Natural killer cell (primary cell): ENCODE measurements around the gene GEN1. TPM values are rescaled to one million over a fixed set of nuclear protein-coding genes. Genes with fewer than 3 reads are reported as not detected.

Experiments used
- ATAC-seq, 3 donors: fragments of 150-1000 bp in 2 of 3; fragments of 200-7000 bp in 1 of 3; cut with Tn5 transposase; 1 replicate in 1 of 3; 2 replicates in 2 of 3; pipeline ENCODE4 v1.10.0; 2021; ENCODE audit warnings: mild to moderate bottlenecking in 2 of 3, moderate library complexity in 2 of 3
- DNase-seq, 2 donors: peaks; one replicate each; pipeline versions ENCODE4 v3.0.0 to v3.0.0-alpha.2; 2013 to 2021; ENCODE audit warnings: mixed read lengths in 1 of 2
- H3K27ac ChIP-seq: one replicate; pipeline ENCODE4 v1.5.1; 2013; ENCODE audit warnings: mild to moderate bottlenecking, low read length
- H3K27me3 ChIP-seq: one replicate; pipeline ENCODE4 v1.6.1; 2013; ENCODE audit warnings: low read length; ENCODE audit not compliant: control insufficient read depth, insufficient read depth
- H3K36me3 ChIP-seq: one replicate; pipeline ENCODE4 v1.6.1; 2013; ENCODE audit warnings: low read length; ENCODE audit not compliant: control insufficient read depth, insufficient read depth
- H3K4me1 ChIP-seq: one replicate; pipeline ENCODE4 v1.6.1; 2013; ENCODE audit warnings: low read length; ENCODE audit not compliant: control insufficient read depth, insufficient read depth
- H3K4me3 ChIP-seq: one replicate; pipeline ENCODE4 v1.5.1; 2013; ENCODE audit warnings: low read length
- H3K9me3 ChIP-seq: one replicate; pipeline ENCODE4 v1.6.1; 2013; ENCODE audit warnings: low read length; ENCODE audit not compliant: control insufficient read depth, insufficient read depth
- H3K27ac Mint-ChIP-seq, 2 donors: one replicate each; pipeline ENCODE4 v1.8.0; 2022; ENCODE audit warnings: mild to moderate bottlenecking in 2 of 2, mixed read lengths in 2 of 2, moderate library complexity in 1 of 2
- H3K27me3 Mint-ChIP-seq, 2 donors: one replicate each; pipeline ENCODE4 v1.8.0; 2022; ENCODE audit warnings: low read depth in 2 of 2, mixed read lengths in 2 of 2
- H3K36me3 Mint-ChIP-seq: one replicate; pipeline ENCODE4 v1.8.0; 2022; ENCODE audit warnings: mixed read lengths
- H3K4me1 Mint-ChIP-seq, 2 donors: one replicate each; pipeline ENCODE4 v1.8.0; 2022; ENCODE audit warnings: mixed read lengths in 2 of 2
- H3K4me3 Mint-ChIP-seq: one replicate; pipeline ENCODE4 v1.8.0; 2022; ENCODE audit warnings: mild to moderate bottlenecking, moderate library complexity, mixed read lengths
- H3K9me3 Mint-ChIP-seq, 2 donors: one replicate each; pipeline ENCODE4 v1.8.0; 2022; ENCODE audit warnings: mixed read lengths in 2 of 2
- WGBS: methylation state at CpG from one replicate; pipeline ENCODE4 v1.1.7; 2013; ENCODE audit warnings: missing lambda C conversion rate; ENCODE audit not compliant: insufficient coverage; 5-methylcytosine and 5-hydroxymethylcytosine counted together
- intact Hi-C: fragments of 100-400 bp; cut with micrococcal nuclease; formaldehyde crosslinking; loops from one replicate; pipeline ENCODE4 v1.14.2; 2022
- total RNA-seq, 4 donors: library from RNA; stranded (reverse); fragments of 120-200 nt in 1 of 4; gene quantifications; one replicate each; pipeline versions ENCODE4 v1.2.3 to v1.2.4, GENCODE V29; 2013 to 2022
- TF ChIP-seq, protein P1 (sequence below): fragments of 200-600 bp; IDR thresholded peaks from one replicate; pipeline ENCODE4 v1.8.0; 2022; ENCODE audit warnings: antibody characterized with exemption

The GEN1 gene
- total RNA-seq, 3 donors from 2014 or later (not counting 1 experiment from before 2014, with no cell fraction given) = 11.1 to 19.0 (median 17.3) TPM

DNA sequence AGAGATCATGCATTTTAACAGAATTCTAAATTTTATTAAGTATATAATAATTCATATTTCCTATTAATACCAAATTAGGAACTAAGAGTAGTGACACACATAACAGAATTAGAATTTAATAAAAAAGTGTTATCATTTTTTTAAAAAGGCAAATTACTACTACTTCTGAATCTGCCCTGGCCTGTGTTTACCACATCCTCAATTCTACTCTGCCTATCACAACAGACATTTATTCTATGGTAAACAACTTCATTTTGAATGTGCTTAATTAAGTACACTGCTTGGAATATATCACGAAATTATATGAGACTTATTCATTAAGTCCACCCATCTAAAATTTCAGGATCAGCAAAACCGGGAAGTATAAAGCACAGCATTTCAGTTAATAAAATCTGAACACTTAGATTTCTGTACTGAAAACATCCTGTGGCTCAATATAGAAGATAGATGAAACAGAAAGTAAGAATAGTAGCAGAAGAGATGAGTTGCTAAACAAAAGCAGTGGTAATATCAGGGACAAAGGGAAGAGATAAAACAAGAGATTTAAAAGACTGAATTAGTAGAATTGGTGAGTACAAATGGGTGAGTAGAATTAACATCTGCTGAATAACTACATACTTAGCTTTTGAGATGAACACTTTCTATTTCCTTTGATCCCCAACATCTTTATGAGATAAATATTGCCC lies 4.0 kb upstream of the GEN1 start:
- H3K36me3 ChIP-seq = no peaks in the 10 kb centered on the region
- DNase-seq = peak in 1 of 2 donors; percentile 5
- peaks cover 7% of the 10 kb centered on the region for H3K4me1 ChIP-seq
- no CpG with 5 or more reads among the region's 2 CpGs for WGBS
- no peaks in the 10 kb centered on the region for H3K9me3 Mint-ChIP-seq
- no peak for ATAC-seq
- H3K9me3 ChIP-seq = no peaks in the 10 kb centered on the region
- H3K27ac Mint-ChIP-seq = peak overlapping the region; percentile 12 to 71
- no peaks in the 10 kb centered on the region for H3K36me3 Mint-ChIP-seq
- peaks cover 21 to 33% of the 10 kb centered on the region in 2 donors for H3K4me1 Mint-ChIP-seq
- intact Hi-C loops = no loop called here
- H3K27me3 Mint-ChIP-seq = no peaks in the 10 kb centered on the region
- no peaks in the 10 kb centered on the region for H3K27me3 ChIP-seq
- H3K27ac ChIP-seq = no peak overlapping the region
- H3K4me3 ChIP-seq = no peak overlapping the region
- no peak overlapping the region for H3K4me3 Mint-ChIP-seq
- TF ChIP-seq, protein P1, sequence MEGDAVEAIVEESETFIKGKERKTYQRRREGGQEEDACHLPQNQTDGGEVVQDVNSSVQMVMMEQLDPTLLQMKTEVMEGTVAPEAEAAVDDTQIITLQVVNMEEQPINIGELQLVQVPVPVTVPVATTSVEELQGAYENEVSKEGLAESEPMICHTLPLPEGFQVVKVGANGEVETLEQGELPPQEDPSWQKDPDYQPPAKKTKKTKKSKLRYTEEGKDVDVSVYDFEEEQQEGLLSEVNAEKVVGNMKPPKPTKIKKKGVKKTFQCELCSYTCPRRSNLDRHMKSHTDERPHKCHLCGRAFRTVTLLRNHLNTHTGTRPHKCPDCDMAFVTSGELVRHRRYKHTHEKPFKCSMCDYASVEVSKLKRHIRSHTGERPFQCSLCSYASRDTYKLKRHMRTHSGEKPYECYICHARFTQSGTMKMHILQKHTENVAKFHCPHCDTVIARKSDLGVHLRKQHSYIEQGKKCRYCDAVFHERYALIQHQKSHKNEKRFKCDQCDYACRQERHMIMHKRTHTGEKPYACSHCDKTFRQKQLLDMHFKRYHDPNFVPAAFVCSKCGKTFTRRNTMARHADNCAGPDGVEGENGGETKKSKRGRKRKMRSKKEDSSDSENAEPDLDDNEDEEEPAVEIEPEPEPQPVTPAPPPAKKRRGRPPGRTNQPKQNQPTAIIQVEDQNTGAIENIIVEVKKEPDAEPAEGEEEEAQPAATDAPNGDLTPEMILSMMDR = no peak

DNA sequence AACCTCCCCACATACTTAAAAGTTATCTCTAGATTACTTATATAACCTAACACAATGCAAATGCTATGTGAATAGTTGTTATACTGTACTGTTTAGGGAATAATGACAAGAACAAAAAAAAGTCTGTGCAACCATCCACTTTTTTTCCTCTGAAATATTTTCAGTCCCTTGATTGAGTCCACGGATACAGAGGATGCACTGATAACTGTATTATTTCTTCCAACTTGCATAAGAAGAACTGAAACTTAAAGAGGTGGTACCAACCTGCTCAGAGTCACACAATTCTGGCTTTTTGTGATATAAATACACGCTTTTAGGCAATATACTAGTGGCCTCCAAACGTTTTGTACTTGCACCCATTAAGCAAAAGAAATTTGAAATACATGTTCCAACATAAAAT lies 1.7 kb upstream of the GEN1 start:
- H3K27me3 Mint-ChIP-seq = no peaks in the 10 kb centered on the region
- TF ChIP-seq, protein P1 = no peak
- peaks cover 22 to 36% of the 10 kb centered on the region in 2 donors for H3K4me1 Mint-ChIP-seq
- Histone ChIP-seq H3K9me3 (no peaks in the 10 kb centered on the region), H3K36me3 (no peaks in the 10 kb centered on the region), H3K27me3 (no peaks in the 10 kb centered on the region), H3K27ac (no peak overlapping the region), H3K4me1 (peaks cover 7% of the 10 kb centered on the region), H3K4me3 (peak overlapping the region; percentile 93)
- ATAC-seq = no peak
- peak in 1 of 2 donors; percentile 3 for DNase-seq
- H3K4me3 Mint-ChIP-seq = peak overlapping the region; percentile 97
- intact Hi-C loops = no loop called here
- no peaks in the 10 kb centered on the region for H3K36me3 Mint-ChIP-seq
- peak overlapping the region in 1 of 2 donors; percentile 96 for H3K27ac Mint-ChIP-seq
- H3K9me3 Mint-ChIP-seq = no peaks in the 10 kb centered on the region
- 73% methylated on average over 2 of the region's 3 CpGs for WGBS

DNA sequence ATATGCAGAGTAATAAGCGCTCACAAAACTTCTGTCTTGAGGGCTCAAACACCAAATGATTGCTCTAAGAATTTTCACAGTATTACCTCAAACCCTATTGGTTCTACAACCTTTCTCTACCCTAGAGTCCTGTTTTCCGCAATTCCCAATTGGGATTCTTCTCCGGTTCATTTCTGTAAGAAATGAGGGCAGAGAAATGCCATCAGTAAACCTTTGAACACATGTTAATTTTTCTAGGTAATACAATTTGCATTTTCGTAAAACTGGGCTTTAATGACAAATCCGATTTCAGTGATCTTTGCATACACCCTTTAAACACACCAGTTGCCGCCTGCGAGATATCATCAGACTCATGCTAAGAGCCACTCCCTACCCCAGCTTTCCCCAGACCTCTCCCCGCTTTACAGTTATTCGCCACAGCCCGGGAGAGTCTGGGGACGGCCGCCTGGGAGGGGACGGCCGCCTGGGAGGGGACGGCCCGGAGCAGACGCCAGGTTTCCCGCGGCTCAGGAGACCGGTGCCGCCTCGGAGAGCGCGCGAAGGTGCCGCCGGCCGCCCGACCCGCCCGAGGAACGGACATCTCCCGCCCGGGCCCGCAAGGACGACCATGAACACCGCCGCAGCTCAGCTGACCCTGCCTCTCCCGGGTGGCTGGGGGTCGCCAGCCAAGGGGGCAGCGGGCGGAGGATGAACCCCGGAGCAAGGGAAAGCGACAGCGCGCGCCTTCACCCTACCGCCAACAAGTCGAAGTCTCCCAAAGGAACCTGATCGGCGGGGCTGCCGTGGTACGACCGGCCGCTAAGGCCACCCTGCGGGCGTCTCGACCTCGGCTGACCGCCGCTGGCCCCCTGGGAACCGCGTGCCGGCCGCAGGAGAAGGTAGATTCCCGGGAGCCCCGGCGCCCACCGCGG lies 791 bp upstream of the GEN1 start:
- H3K27me3 Mint-ChIP-seq = no peaks in the 10 kb centered on the region
- peaks cover 22 to 36% of the 10 kb centered on the region in 2 donors for H3K4me1 Mint-ChIP-seq
- no peaks in the 10 kb centered on the region for H3K9me3 ChIP-seq
- peak overlapping the region; percentile 97 for H3K4me3 Mint-ChIP-seq
- 2% methylated on average over 69 of the region's 70 CpGs for WGBS
- peak overlapping the region; percentile 96 for H3K27ac Mint-ChIP-seq
- H3K9me3 Mint-ChIP-seq = no peaks in the 10 kb centered on the region
- H3K4me1 ChIP-seq = peaks cover 7% of the 10 kb centered on the region
- H3K27me3 ChIP-seq = no peaks in the 10 kb centered on the region
- H3K27ac ChIP-seq = peak overlapping the region; percentile 94
- peak in 1 of 2 donors; percentile 65 for DNase-seq
- TF ChIP-seq, protein P1 = no peak
- no peaks in the 10 kb centered on the region for H3K36me3 Mint-ChIP-seq
- intact Hi-C loops = no loop called here
- ATAC-seq = peak; percentile 31 to 60 (median 36)
- H3K4me3 ChIP-seq = peak overlapping the region; percentile 93
- H3K36me3 ChIP-seq = no peaks in the 10 kb centered on the region
